H4 (cell line): ENCODE measurements around the gene CAPNS2. TPM values are rescaled to one million over a fixed set of nuclear protein-coding genes. Genes with fewer than 3 reads are reported as not detected.
"Not testable (repeated sequence)": the region's sequence is repeated elsewhere in the genome, so short reads cannot be mapped to it uniquely, and the experiment has no call there.

Source experiments
- DNase-seq: peaks from one replicate; pipeline ENCODE4 v3.0.0-alpha.2; 2015; ENCODE audit warnings: low spot score
- total RNA-seq: library from RNA; depleted of rRNA; stranded (reverse); fragments of >200 nt; shearing (Covaris generic); gene quantifications from 2 replicates; pipeline ENCODE4 v1.2.3, GENCODE V29; 2014; rRNA removed

CAPNS2 gene
- total RNA-seq, 1 experiment from 2014 or later, result not detected

DNA sequence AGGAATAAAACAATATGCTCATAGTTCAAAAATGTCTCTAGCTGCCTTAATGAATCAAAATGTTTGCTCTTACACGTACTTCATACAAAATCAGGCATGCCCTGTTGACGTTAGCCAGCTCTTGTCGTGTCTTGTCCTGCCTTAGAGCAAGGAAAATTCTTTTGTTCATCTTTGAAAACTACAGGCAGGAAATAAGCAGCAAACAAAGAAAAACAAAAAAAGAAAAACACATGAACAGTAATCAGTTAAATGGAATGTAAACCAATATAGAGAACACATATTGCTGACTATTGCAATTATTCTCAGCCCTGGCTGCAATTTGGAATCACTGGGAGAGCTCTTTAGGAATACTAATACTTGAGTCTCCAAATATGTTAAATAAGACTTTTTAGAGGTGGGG is 1.7 kb downstream of the CAPNS2 start:
- no peak for DNase-seq

DNA sequence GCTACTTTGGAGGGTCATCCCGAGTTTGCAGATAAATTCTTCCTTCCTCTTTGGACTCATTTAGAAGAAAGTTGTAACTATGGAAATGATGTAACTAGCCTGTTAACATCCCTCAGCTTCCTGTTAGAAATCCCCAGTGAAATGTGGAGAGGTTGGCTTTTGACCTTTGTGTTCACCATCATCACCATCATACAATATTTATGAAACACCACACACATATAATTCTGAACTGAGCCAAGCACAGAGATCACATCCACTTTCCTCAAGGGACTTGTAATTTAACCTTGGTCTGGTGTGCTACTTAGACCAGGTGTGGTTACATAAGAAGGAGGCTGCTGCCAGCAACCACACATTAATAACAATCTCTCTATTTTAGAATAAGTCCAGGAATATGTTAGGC is 2.5 kb downstream of the CAPNS2 start:
- DNase-seq, result no peak

DNA sequence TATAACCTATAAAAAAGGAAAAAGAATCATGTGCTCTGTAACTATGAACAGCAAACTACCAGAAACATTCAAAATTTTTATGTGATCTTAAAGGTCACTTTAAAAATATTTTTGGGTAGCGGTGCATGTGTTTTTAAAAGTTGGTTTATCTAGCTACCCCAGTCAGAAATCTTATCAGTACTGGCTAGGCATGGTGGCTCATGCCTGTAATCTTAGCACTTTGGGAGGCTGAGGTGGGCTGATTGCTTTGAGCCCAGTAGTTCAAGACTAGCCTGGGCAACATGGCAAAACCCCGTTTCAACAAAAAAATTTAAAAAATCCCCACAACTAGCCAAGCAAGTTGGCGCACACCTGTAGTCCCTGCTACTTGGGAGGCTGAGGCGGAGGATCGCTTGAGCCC is 3.7 kb downstream of the CAPNS2 start:
- no peak for DNase-seq

DNA sequence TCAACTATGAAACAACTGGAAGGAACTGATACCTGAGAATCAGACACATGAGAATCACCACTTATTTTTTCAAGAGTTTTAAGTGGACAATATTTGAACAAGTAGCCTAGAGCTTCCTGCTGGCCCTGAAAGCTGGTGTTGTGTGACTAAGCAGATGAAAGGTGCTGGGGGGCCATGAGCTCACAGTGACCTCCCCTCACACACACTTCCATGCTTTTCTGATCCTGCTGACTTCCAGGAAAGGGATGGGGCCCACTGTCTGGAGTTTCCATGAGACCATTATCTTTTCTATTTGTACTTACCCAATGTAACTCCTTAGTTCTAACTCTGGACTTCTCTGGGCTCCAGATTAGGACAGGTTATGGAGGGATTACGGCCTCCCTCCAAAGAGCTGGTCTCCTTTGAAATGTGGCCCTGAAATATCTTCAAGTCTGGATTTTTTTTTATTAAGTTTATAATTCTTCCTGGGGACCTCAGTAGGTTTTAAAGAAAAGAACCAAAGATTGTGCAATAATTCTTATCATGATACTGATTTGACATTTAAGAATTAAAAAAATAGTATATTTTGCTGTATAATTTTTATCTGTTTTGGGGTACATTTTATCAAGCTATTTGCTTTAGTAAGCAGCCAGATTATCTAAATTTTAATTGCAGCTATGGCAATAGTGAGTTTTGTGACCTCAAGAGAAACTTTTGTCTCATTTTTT is 4.9 kb downstream of the CAPNS2 start:
- DNase-seq, result no peak

GRCh38 chr16:55572439-55572838 is 6.0 kb downstream of the CAPNS2 start:
- no peak for DNase-seq

GRCh38 chr16:55574811-55575210 is 8.3 kb downstream of the CAPNS2 start:
- DNase-seq, result no peak

- DNase-seq, result no peak
Observed at GRCh38 chr16:55575496-55575895, 9.0 kb downstream of the CAPNS2 start.

GRCh38 chr16:55576384-55576783 is 9.9 kb downstream of the CAPNS2 start:
- DNase-seq, result no peak

- no peak for DNase-seq
Observed at GRCh38 chr16:55577887-55578286, 11.4 kb downstream of the CAPNS2 start.

- no peak for DNase-seq
Observed at GRCh38 chr16:55585631-55586030, 19.1 kb downstream of the CAPNS2 start.

DNA sequence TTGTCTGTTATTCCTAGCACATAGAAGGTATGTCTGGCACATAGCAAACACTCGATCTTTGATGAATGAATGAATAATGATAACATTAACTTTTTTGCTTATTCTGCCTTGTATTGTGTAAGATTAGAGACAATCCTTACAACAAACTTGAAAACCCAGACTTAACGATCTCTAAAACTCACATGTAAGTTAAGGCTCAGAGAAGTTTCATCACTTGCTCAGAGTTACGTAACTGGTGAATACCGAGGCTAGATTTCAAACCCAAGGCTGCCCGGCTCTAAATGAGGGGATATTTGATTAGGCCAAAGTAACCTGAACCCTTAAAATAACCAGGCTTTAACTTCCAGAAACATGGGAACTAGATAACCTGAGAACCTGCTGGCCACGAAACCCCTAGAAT is 22.3 kb downstream of the CAPNS2 start:
- no peak for DNase-seq

- DNase-seq, result no peak
Observed at GRCh38 chr16:55592306-55592705, 25.8 kb downstream of the CAPNS2 start.

DNA sequence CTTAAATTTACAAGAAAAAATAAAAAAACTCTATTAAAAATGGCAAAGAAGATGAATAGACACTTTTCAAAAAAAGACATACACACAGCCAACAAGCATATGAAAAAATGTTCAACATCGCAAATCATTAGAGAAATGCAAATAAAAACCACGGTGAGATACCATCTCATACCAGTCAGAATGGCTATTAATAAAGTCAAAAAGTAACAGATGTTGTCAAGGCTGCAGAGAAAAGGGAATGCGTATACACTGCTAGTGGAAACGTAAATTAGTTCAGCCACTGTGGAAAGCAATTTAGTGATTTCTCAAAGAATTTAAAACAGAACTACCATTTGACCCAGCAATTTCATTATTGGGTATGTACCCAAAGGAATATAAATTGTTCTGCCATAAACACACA is 31.4 kb downstream of the CAPNS2 start:
- DNase-seq, result no peak

DNA sequence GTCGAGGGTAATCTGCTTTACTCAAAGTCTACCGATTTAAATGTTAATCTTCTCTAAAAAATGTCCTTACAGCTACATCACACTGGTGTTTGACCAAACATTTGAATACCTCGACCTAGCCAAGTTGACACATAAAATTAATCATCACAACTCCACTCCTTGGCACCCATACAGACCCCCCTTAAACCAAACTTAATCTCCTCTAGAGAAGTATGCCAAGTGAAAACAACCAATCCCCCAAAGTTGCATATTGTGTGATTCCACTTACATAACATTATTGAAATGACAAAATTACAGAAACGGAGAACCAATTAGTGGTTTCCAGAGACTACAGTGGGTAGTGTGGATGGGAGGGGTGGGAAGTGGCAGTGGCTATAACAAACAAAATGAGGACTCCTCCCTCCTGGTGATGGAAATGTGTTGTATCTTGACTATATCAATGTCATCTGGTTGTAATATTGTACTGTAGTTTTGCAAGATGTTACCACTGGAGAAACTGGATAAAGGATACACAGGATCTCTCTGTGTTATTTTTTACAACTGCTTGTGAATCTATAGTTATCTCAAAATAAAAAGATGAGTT is 39.4 kb downstream of the CAPNS2 start:
- DNase-seq, result no peak

GRCh38 chr16:55613613-55614335 is 47.3 kb downstream of the CAPNS2 start:
- DNase-seq, result no peak

- DNase-seq, result no peak
Observed at GRCh38 chr16:55615071-55615470, 48.6 kb downstream of the CAPNS2 start.

- not testable (repeated sequence) for DNase-seq
Observed at GRCh38 chr16:55615670-55616069, 49.2 kb downstream of the CAPNS2 start.

Other genes with a start within 250 kb of the CAPNS2 start
- gene IRX6, start 242.5 kb upstream of the CAPNS2 start, total RNA-seq, result not detected in 2 replicates
- 278 and 283 TPM in 2 replicates for gene MMP2, start 87.5 kb upstream of the CAPNS2 start, total RNA-seq
- gene LPCAT2, start 57.6 kb upstream of the CAPNS2 start, total RNA-seq, result 10.0 and 11.7 TPM in 2 replicates
- gene SLC6A2, start 89.3 kb downstream of the CAPNS2 start, total RNA-seq, result not detected in 2 replicates